Type B pancreatic cell (in vitro differentiated cells): ENCODE measurements around the gene FARSA. TPM values are rescaled to one million over a fixed set of nuclear protein-coding genes. Genes with fewer than 3 reads are reported as not detected.

ENCODE experiments used
- DNase-seq: peaks from one replicate; pipeline ENCODE4 v3.0.0; 2021; ENCODE audit warnings: mixed read lengths; ENCODE audit not compliant: unreplicated experiment; ENCODE audit errors: extremely low spot score
- H3K27ac Mint-ChIP-seq: 2 replicates; pipeline ENCODE4 v1.8.0; 2021; ENCODE audit warnings: mild to moderate bottlenecking, mixed read lengths
- H3K27me3 Mint-ChIP-seq: 2 replicates; pipeline ENCODE4 v1.8.0; 2021; ENCODE audit warnings: mixed read lengths
- H3K36me3 Mint-ChIP-seq: 2 replicates; pipeline ENCODE4 v1.8.0; 2021; ENCODE audit warnings: mixed read lengths
- H3K4me1 Mint-ChIP-seq: one replicate; pipeline ENCODE4 v1.8.0; 2021; ENCODE audit warnings: mixed read lengths; ENCODE audit not compliant: unreplicated experiment
- H3K4me3 Mint-ChIP-seq: 2 replicates; pipeline ENCODE4 v1.8.0; 2021; ENCODE audit warnings: mild to moderate bottlenecking, mixed read lengths
- H3K9me3 Mint-ChIP-seq: 2 replicates; pipeline ENCODE4 v1.8.0; 2021; ENCODE audit warnings: mixed read lengths
- total RNA-seq: library from RNA; stranded (reverse); gene quantifications from 2 replicates; pipeline ENCODE4 v1.2.1, GENCODE V29; 2021; ENCODE audit warnings: low replicate concordance
- TF ChIP-seq, protein P1 (sequence below): fragments of 200-600 bp; sonication (generic); conservative IDR thresholded peaks from 2 replicates; pipeline ENCODE4 v1.5.0; 2021; ENCODE audit warnings: antibody characterized with exemption, mild to moderate bottlenecking

The FARSA gene
- total RNA-seq, 1 donor from 2014 or later, result 68.5 TPM

DNA sequence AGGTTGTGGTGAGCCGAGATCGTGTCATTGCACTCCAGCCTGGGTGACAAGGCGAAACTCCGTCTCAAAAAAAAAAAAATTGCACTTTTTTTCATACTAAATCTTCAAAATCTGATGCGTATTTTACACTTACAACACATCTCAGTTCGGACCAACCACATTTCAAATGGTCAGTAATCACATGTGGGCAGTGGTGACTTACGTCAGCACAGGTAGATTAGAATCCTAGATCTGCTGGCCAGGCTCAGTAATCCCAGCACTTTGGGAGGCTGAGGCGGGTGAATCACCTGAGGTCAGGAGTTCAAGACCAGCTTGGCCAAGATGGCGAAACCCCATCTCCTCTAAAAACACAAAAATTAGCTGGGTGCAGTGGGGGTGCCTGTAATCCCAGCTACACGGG, 1.6 kb upstream of the FARSA start:
- Mint-ChIP-seq H3K4me1 (peaks cover 27% of the 10 kb centered on the region), H3K9me3 (no peaks in the 10 kb centered on the region), H3K27me3 (peaks cover 3% of the 10 kb centered on the region), H3K4me3 (no peak overlapping the region), H3K27ac (no peak overlapping the region), H3K36me3 (peaks cover 18% of the 10 kb centered on the region)
- TF ChIP-seq, protein P1, sequence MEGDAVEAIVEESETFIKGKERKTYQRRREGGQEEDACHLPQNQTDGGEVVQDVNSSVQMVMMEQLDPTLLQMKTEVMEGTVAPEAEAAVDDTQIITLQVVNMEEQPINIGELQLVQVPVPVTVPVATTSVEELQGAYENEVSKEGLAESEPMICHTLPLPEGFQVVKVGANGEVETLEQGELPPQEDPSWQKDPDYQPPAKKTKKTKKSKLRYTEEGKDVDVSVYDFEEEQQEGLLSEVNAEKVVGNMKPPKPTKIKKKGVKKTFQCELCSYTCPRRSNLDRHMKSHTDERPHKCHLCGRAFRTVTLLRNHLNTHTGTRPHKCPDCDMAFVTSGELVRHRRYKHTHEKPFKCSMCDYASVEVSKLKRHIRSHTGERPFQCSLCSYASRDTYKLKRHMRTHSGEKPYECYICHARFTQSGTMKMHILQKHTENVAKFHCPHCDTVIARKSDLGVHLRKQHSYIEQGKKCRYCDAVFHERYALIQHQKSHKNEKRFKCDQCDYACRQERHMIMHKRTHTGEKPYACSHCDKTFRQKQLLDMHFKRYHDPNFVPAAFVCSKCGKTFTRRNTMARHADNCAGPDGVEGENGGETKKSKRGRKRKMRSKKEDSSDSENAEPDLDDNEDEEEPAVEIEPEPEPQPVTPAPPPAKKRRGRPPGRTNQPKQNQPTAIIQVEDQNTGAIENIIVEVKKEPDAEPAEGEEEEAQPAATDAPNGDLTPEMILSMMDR, result no peak
- DNase-seq, result no peak

DNA sequence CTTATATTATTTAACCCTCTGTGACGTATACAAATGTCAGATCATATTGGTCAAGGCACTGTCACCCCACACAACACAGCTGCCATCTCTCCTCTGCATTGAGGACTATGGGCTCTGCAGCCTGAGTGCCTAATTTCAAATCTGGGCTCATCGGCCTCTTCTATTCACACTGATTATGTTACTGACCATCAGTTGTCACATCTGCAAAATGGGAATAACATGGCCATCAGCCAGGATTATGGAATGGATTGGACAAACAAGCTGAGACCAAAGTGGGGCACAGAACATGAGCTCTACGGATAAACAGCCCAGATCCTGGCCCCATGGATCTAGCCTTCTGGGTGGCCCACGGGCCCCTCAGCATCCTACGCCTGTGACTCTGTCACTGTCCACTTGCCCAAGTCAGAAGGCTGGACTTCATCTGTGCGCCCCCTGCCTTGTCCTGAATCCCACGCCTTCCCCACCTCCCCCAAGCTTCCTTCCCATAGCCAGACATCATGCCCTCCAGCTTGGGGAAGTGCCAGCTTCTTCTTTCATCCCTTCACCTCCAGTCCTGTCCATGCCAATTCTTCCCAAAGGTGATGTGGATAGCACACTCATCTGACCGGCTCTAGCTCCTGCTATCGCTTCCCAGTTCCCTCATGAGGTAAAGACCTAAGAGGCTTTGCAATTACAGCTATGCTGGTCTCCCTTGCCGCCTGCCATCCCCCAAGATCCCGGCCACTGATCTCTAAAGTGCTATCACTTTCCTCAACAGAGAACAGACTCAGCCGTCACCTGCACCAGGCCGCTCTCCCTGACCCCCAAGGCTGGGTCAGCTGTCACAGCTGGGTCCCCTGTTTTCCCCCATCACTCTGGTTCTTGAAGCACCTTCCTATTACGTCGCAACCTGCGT, 872 bp downstream of the FARSA start:
- H3K27ac Mint-ChIP-seq, result peak overlapping the region; percentile 86
- peaks cover 18% of the 10 kb centered on the region for H3K4me1 Mint-ChIP-seq
- TF ChIP-seq, protein P1, result no peak
- peak overlapping the region; percentile 97 for H3K4me3 Mint-ChIP-seq
- H3K9me3 Mint-ChIP-seq, result no peaks in the 10 kb centered on the region
- no peak for DNase-seq
- peaks cover 8% of the 10 kb centered on the region for H3K36me3 Mint-ChIP-seq
- H3K27me3 Mint-ChIP-seq, result no peaks in the 10 kb centered on the region

DNA sequence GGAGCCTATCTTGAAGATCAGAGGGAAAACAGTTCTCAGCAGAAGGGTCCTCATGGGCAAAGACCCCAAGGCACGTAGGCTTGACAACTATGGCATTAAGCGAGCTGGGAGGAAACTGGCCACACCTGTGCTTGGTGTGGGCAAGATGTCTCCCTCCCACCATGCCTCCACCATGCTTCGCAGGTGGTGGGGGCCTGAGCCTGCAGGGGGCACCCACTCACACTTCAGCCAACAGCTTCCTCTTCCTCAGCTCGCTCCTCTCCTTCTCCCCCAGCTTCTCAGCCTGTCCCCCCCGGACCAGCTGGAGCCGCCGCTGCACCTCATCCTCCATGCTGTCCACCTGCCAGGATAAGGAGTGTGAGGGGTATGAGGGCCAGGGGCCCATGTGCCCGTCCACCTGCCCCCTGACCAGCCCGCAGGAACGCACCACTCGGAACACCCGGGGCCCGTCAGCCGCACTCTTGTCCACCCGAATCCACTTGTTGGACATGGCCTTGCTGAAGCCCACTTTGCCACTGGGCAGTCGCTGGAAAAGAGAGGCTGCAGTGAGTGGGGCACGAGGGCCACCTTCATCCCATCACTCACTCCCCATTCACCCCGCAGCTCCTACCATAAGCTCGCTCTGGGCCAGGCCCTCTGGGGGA, 3.4 kb downstream of the FARSA start:
- Mint-ChIP-seq H3K4me1 (peaks cover 12% of the 10 kb centered on the region), H3K27me3 (no peaks in the 10 kb centered on the region), H3K9me3 (no peaks in the 10 kb centered on the region), H3K27ac (no peak overlapping the region), H3K4me3 (peak overlapping the region; percentile 47), H3K36me3 (peaks cover 13% of the 10 kb centered on the region)
- TF ChIP-seq, protein P1, result no peak
- DNase-seq, result no peak

DNA sequence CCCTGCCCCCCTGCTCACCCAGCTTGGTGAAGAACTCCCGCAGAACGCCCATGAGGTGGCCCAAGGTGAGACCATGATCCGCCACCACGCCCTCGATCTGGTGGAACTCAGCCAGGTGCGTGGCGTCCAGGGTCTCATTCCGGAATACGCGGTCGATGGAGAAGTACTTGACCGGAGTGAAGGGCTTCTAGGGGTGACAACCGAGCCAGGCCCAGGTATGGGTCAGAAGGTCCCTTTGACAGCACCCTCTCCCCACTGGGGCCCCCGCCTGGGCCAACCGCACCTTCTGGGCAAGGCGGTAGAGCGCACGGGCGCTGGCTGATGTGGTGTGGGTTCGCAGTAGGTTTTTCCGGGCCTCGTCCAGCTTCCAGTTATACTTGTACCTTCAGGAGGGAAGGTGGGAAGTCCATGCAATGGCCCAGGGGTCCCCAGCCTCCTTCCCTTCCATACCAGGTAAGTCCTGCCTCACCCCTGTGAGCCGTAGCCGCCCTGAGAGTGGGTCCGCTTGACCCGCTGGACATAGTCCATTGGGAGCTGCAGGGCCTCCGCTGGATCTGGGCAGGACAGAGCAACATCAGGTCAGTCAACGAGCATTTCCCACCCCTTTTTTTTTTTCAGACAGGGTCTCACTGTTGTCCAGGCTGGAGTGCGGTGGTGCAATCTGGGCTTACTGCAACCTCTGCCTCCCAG, 8.7 kb downstream of the FARSA start:
- no peaks in the 10 kb centered on the region for H3K4me1 Mint-ChIP-seq
- TF ChIP-seq, protein P1, result no peak
- no peaks in the 10 kb centered on the region for H3K9me3 Mint-ChIP-seq
- no peak for DNase-seq
- peaks cover 3% of the 10 kb centered on the region for H3K27me3 Mint-ChIP-seq
- no peak overlapping the region for H3K27ac Mint-ChIP-seq
- no peak overlapping the region for H3K4me3 Mint-ChIP-seq
- peaks cover 28% of the 10 kb centered on the region for H3K36me3 Mint-ChIP-seq

DNA sequence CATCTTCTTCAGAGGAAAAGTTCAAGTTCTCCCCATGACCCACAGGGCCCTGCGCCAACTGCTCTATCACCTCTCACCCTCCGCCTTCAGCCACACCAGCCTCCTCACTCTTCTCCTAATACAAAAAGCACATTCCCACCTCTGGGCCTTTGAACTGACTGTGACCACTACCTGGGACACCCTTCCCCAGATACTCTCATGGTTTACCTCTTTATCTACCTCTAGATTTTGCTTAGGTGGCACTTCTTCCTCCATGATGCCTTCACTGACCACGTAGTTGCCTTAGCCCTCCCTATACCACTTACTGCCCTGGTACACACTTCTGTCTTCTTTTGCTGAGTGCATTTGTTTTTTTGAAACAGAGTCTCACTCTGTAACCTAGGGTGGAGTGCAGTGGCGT, 10.6 kb downstream of the FARSA start:
- TF ChIP-seq, protein P1, result no peak
- DNase-seq, result no peak
- Mint-ChIP-seq H3K4me3 (no peak overlapping the region), H3K27ac (peak overlapping the region; percentile 65), H3K36me3 (peaks cover 20% of the 10 kb centered on the region), H3K27me3 (peaks cover 3% of the 10 kb centered on the region), H3K9me3 (no peaks in the 10 kb centered on the region), H3K4me1 (no peaks in the 10 kb centered on the region)
